Spleen (tissue), 11 donors: ENCODE data around the gene TRIM29. TPM values are rescaled to one million over a fixed set of nuclear protein-coding genes. Genes with fewer than 3 reads are reported as not detected.

Experiments used
- DNase-seq: peaks from one replicate; pipeline ENCODE4 v3.0.0-alpha.2; 2020
- H3K27ac ChIP-seq, 8 donors: fragments of 200-600 bp; sonication (generic) in 7 of 8; 1 replicate in 4 of 8; 2 replicates in 4 of 8; pipeline versions ENCODE4 v1.5.0 to v1.8.0; 2016 to 2021; ENCODE audit warnings: inconsistent platforms in 4 of 8, mild to moderate bottlenecking in 4 of 8, moderate library complexity in 1 of 8
- H3K27me3 ChIP-seq, 7 donors: fragments of 200-600 bp; sonication (generic) in 6 of 7; replicated peaks in 1 of 7; 1 replicate in 4 of 7; 2 replicates in 3 of 7; pipeline versions ENCODE4 v1.5.0 to v1.8.0; 2016 to 2021; ENCODE audit warnings: inconsistent platforms in 3 of 7, mild to moderate bottlenecking in 1 of 7
- H3K36me3 ChIP-seq, 6 donors: fragments of 200-600 bp; sonication (generic) in 5 of 6; 1 replicate in 4 of 6; 2 replicates in 2 of 6; pipeline versions ENCODE4 v1.5.0 to v1.8.0; 2016 to 2021; ENCODE audit warnings: inconsistent platforms in 2 of 6
- H3K4me1 ChIP-seq, 6 donors: fragments of 200-600 bp; sonication (generic) in 5 of 6; 1 replicate in 3 of 6; 2 replicates in 3 of 6; pipeline versions ENCODE4 v1.5.0 to v1.8.0; 2016 to 2021; ENCODE audit warnings: inconsistent platforms in 3 of 6
- H3K4me3 ChIP-seq, 8 donors: fragments of 200-600 bp; sonication (generic) in 7 of 8; 1 replicate in 4 of 8; 2 replicates in 4 of 8; pipeline versions ENCODE4 v1.5.0 to v1.8.0; 2016 to 2021; ENCODE audit warnings: inconsistent platforms in 4 of 8, mild to moderate bottlenecking in 4 of 8, moderate library complexity in 2 of 8
- H3K9me3 ChIP-seq, 8 donors: fragments of 200-600 bp; sonication (generic) in 7 of 8; 1 replicate in 4 of 8; 2 replicates in 4 of 8; pipeline versions ENCODE4 v1.5.0 to v1.8.0; 2016 to 2021; ENCODE audit warnings: inconsistent platforms in 4 of 8
- CTCF ChIP-seq, 11 experiments: fragments of 200-600 bp in 7 of 11; fragments of 450-650 bp in 4 of 11; sonication (generic) in 4 of 11; IDR thresholded peaks in 8 of 11; conservative IDR thresholded peaks in 3 of 11; 1 replicate in 7 of 11; 2 replicates in 4 of 11; pipeline versions ENCODE4 v1.4.0 to v1.8.0; 2016 to 2021; ENCODE audit warnings: antibody characterized with exemption in 11 of 11, inconsistent platforms in 4 of 11, mild to moderate bottlenecking in 1 of 11
- POLR2A ChIP-seq, 3 donors: fragments of 450-650 bp; IDR thresholded peaks; one replicate each; pipeline ENCODE4 v1.5.1; 2017; ENCODE audit warnings: antibody characterized with exemption in 3 of 3, mild to moderate bottlenecking in 1 of 3
- POLR2AphosphoS5 ChIP-seq, 3 donors: sonication (generic); formaldehyde crosslinking; IDR thresholded peaks; one replicate each; pipeline ENCODE4 v1.5.1; 2017; ENCODE audit warnings: antibody characterized with exemption in 3 of 3
- WGBS, 5 donors: extraction: QIAGEN DNeasy Blood & Tissue Kit in 3 of 5; methylation state at CpG; one replicate each; pipeline versions ENCODE4 v1.1.5 to v1.1.7; 2013 to 2018; 5-methylcytosine and 5-hydroxymethylcytosine counted together
- intact Hi-C: fragments of 100-400 bp; cut with DNase I; formaldehyde crosslinking; loops from one replicate; pipeline ENCODE4 v1.15.0; 2023; ENCODE audit warnings: low total_unique reads
- polyA plus RNA-seq, 3 donors: library from polyadenylated mRNA; stranded (reverse); fragments of 200-250 nt; gene quantifications; one replicate each; pipeline ENCODE4 v1.2.1, GENCODE V29; 2013
- total RNA-seq, 7 donors: library from RNA; depleted of rRNA in 3 of 7; stranded (reverse); fragments of >200 nt in 3 of 7; fragmentation: NEBNext Ultra II Directional in 4 of 7; extraction: Animal tissue kit (Norgen Biotek cat#: 25700) in 4 of 7; gene quantifications; one replicate each; pipeline versions ENCODE4 v1.1.0 to v1.2.1, GENCODE V29; 2016 to 2021
- donor health status: healthy with polysubstance abuse.
- donor health status: DM: no; HTN: no; CAD: no; lungs with moderate emphysema.
- donor health status: DM: no; HTN: no; CAD: no.
- donor health status: Bipolar disorder and iron deficiency.
- donor health status: healthy.
- donor health status: DM: no; HTN: no; CAD: no.
- donor health status: DM: yes; HTN: yes; CAD: no.

The TRIM29 gene
- total and polyA plus RNA-seq, 10 donors, result 0.03 to 2.0 (median 0.72) TPM; not detected in 4

- H3K4me3 ChIP-seq, result peak overlapping the region; percentile 27 to 66 (median 36)
- TF ChIP-seq POLR2AphosphoS5 (IDR thresholded peaks at IDR 0.05), result peak; percentile 13 to 60 (median 59)
- peak; percentile 17 to 96 (median 90) for TF ChIP-seq CTCF (IDR thresholded peaks at IDR 0.05 in 8 of 11, conservative IDR thresholded peaks at IDR 0.05 in 3 of 11)
- TF ChIP-seq POLR2A (IDR thresholded peaks at IDR 0.05), result no peak
- no peaks in the 10 kb centered on the region for H3K36me3 ChIP-seq
- intact Hi-C loops, result no loop called here
- H3K27me3 ChIP-seq, result peaks cover 0 to 88% (median 26%) of the 10 kb centered on the region in 7 donors
- H3K27ac ChIP-seq, result peak overlapping the region; percentile 0 to 78 (median 72)
- H3K9me3 ChIP-seq, result peaks cover 0 to 21% (median 11%) of the 10 kb centered on the region in 8 donors
- DNase-seq, result peak; percentile 87
- peaks cover 3 to 31% (median 23%) of the 10 kb centered on the region in 6 donors for H3K4me1 ChIP-seq
- 0 to 3% (median 2%) methylated on average over 59 to 71 of the region's 71 CpGs for WGBS, 5 donors
Measured at GRCh38 chr11:120168960-120169681, 31.2 kb upstream of the TRIM29 start.

- DNase-seq, result no peak
Measured at GRCh38 chr11:120168108-120168959, 30.4 kb upstream of the TRIM29 start.

GRCh38 chr11:120167659-120168058 lies 29.7 kb upstream of the TRIM29 start:
- no peaks in the 10 kb centered on the region for H3K36me3 ChIP-seq
- TF ChIP-seq POLR2AphosphoS5 (IDR thresholded peaks at IDR 0.05), result no peak
- no peak for TF ChIP-seq CTCF (IDR thresholded peaks at IDR 0.05 in 8 of 11, conservative IDR thresholded peaks at IDR 0.05 in 3 of 11)
- no peak for TF ChIP-seq POLR2A (IDR thresholded peaks at IDR 0.05)
- 80 to 88% (median 81%) methylated on average over 11 of the region's 11 CpGs for WGBS, 5 donors
- peaks cover 3 to 28% (median 21%) of the 10 kb centered on the region in 6 donors for H3K4me1 ChIP-seq
- no peak overlapping the region for H3K27ac ChIP-seq
- intact Hi-C loops, result no loop called here
- H3K9me3 ChIP-seq, result peaks cover 0 to 22% (median 11%) of the 10 kb centered on the region in 8 donors
- no peak for DNase-seq
- H3K27me3 ChIP-seq, result peaks cover 0 to 89% (median 26%) of the 10 kb centered on the region in 7 donors
- H3K4me3 ChIP-seq, result no peak overlapping the region

More at GRCh38 chr11:120168108-120168959, 30.4 kb upstream of the TRIM29 start:
- Histone ChIP-seq H3K4me3 (peak overlapping the region; percentile 27 to 66 (median 36)), H3K36me3 (no peaks in the 10 kb centered on the region), H3K4me1 (peaks cover 3 to 31% (median 23%) of the 10 kb centered on the region in 6 donors), H3K27me3 (peaks cover 0 to 94% (median 26%) of the 10 kb centered on the region in 7 donors), H3K27ac (peak overlapping the region in 7 of 8 donors; percentile 46 to 78 (median 74)), H3K9me3 (peaks cover 0 to 21% (median 11%) of the 10 kb centered on the region in 8 donors)
- TF ChIP-seq POLR2AphosphoS5 (IDR thresholded peaks at IDR 0.05), result no peak
- TF ChIP-seq CTCF (IDR thresholded peaks at IDR 0.05 in 8 of 11, conservative IDR thresholded peaks at IDR 0.05 in 3 of 11), result no peak
- TF ChIP-seq POLR2A (IDR thresholded peaks at IDR 0.05), result no peak
- WGBS, 5 donors, result 34 to 42% (median 39%) methylated on average over 34 to 35 of the region's 35 CpGs
- intact Hi-C loops, result no loop called here
